Iris pigment epithelial cell (primary cell): ENCODE data around the gene OLA1.

Experiments used
- DNase-seq: peaks from one replicate; pipeline ENCODE4 v3.0.0-alpha.2; 2011; ENCODE audit warnings: low read depth

Gene OLA1

GRCh38 chr2:174117951-174118930 lies 130.1 kb downstream of the OLA1 start:
- DNase-seq: peak; percentile 88

GRCh38 chr2:174112073-174112472 lies 136.3 kb downstream of the OLA1 start:
- no peak for DNase-seq

- DNase-seq: no peak
Observed at GRCh38 chr2:174108579-174108978, 139.8 kb downstream of the OLA1 start.

- no peak for DNase-seq
Observed at GRCh38 chr2:174106736-174107135, 141.6 kb downstream of the OLA1 start.

- DNase-seq: no peak
Observed at GRCh38 chr2:174094542-174094941, 153.8 kb downstream of the OLA1 start.

GRCh38 chr2:174090476-174090875 lies 157.9 kb downstream of the OLA1 start:
- no peak for DNase-seq

- DNase-seq: no peak
Observed at GRCh38 chr2:174088706-174089460, 159.4 kb downstream of the OLA1 start.

- no peak for DNase-seq
Observed at GRCh38 chr2:174086708-174087107, 161.6 kb downstream of the OLA1 start.

GRCh38 chr2:174085781-174086180 lies 162.6 kb downstream of the OLA1 start:
- no peak for DNase-seq

- DNase-seq: no peak
Observed at GRCh38 chr2:174083843-174084458, 164.4 kb downstream of the OLA1 start.

- DNase-seq: no peak
Observed at GRCh38 chr2:174080672-174081121, 167.6 kb downstream of the OLA1 start.

GRCh38 chr2:174078275-174078674 lies 170.1 kb downstream of the OLA1 start:
- DNase-seq: no peak

GRCh38 chr2:174076975-174077374 lies 171.4 kb downstream of the OLA1 start:
- DNase-seq: no peak

- no peak for DNase-seq
Observed at GRCh38 chr2:174076040-174076439, 172.3 kb downstream of the OLA1 start.

- no peak for DNase-seq
Observed at GRCh38 chr2:174074831-174075230, 173.5 kb downstream of the OLA1 start.

- no peak for DNase-seq
Observed at GRCh38 chr2:174072857-174073256, 175.5 kb downstream of the OLA1 start.

GRCh38 chr2:174072069-174072468 lies 176.3 kb downstream of the OLA1 start:
- DNase-seq: no peak

- DNase-seq: no peak
Observed at GRCh38 chr2:174071321-174071720, 177.0 kb downstream of the OLA1 start.

GRCh38 chr2:174070281-174070680 lies 178.1 kb downstream of the OLA1 start:
- DNase-seq: no peak

GRCh38 chr2:174067815-174068214 lies 180.5 kb downstream of the OLA1 start:
- no peak for DNase-seq

- DNase-seq: no peak
Observed at GRCh38 chr2:174066871-174067270, 181.5 kb downstream of the OLA1 start.

- no peak for DNase-seq
Observed at GRCh38 chr2:174063492-174064092, 184.7 kb downstream of the OLA1 start.
